Putamen (tissue), 1 donor: ENCODE data around the gene HSD17B2.
"Not testable (repeated sequence)": the region's sequence is repeated elsewhere in the genome, so short reads cannot be mapped to it uniquely, and the experiment has no call there.

Source experiments
- DNase-seq: peaks from one replicate; pipeline ENCODE4 v3.0.0-alpha.2; 2016; ENCODE audit warnings: low spot score

Gene HSD17B2

DNA sequence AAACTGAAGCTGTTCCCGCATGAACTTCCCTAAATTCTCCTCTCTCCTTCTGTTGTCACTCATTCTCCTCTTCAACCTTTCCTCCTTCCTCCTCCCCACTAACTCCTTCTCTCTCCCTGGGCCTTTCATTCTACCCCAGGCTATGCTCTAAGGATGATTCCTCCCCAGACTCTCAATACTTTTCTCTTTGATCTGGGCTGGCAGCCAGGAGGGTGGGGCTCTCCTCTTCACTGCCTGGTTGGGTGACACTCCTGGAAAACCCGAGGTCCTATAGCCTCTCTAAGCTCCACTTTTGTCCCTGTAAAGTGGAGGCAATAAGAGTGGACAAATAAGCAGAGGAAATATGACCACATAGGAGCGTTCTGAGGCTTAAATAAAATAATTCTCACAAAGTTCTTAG is 46.2 kb downstream of the HSD17B2 start:
- no peak for DNase-seq

- DNase-seq = no peak
Observed at GRCh38 chr16:82082097-82082496, 47.0 kb downstream of the HSD17B2 start.

- no peak for DNase-seq
Observed at GRCh38 chr16:82082543-82083244, 47.6 kb downstream of the HSD17B2 start.

DNA sequence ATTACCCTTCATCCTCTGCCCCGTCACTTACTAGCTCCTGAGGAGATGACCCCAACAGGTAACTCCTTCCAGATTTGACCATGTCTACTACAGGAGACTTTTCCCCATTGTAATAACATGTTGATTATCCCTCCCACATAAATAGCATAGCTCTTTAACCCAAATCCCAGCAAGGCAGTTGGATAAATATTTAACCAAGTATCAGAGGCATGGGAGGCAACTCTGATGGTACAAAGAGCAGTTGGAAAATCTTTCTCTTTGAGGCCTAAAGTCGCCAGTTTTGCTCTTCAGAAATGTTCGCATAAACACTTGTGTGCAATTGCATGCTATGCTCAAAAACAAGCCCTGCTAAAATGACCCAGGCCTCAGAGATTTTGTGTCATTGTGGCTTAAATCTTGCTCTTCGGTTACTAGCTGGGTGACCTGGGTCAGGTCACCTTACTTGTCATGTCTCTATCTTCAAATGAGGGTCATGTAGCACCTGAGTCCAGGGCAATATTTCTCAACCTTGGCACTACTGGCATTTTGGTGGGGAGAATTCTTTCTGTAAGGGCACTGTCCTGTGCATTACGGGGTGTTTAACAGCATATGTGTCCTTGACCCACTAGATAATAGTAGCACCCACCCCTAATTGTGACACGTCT is 48.8 kb downstream of the HSD17B2 start:
- no peak for DNase-seq

DNA sequence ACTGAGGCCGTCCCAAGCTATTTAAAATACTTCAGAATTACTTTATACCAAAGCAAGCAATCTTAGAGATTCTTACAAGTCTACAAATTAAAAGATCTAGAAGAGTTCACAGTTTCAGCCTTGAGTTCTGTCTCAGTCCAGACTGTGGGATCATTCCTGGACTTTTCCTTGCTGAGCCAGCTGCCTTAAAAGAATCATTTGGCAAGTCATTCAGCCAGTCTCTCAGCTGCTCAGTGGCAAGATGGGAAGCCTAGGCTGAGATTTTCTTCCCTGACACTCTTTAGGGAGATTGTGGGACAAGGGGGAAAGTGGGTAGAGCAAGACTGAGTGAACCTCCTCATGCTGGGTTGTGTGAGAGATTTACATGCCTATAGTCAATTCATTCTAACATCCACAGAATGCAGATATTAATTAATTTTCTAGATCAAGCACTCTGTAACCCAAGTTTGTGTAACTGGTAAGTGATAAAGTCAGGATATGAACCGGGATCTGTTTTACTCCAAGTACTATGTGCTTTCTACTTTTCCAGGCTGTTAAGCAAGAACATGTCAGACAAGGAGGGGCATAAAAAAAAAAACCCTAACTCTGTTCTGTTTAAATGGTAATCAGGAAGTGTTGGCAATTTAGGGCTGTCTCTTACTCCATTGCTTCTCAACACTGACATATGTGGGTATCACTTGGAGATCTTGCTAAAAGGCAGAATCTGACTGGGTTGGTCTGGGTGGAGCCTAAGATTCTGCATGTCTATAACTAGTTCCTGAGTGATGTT is 50.1 kb downstream of the HSD17B2 start:
- DNase-seq = no peak

GRCh38 chr16:82088483-82088882 is 53.4 kb downstream of the HSD17B2 start:
- DNase-seq = no peak

DNA sequence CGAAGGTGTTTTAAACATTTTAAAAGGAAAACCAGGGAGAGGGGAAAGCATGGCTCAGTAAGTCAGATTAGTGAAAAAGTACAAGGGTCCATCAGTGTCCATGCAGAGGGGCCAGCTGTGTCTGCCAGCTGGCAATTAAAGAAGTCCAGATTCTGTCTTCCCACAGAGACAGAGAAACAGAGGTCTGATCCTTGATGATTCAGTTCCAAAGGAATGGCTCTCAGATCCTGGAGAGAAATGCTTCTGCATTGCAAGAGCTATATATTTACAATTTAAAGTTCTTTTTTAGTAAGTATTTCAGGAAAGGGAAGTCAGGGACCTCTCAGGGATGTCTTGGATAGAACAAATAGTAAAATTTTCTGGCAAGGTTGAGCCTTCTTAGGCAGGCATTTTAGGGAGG is 56.2 kb downstream of the HSD17B2 start:
- no peak for DNase-seq

DNA sequence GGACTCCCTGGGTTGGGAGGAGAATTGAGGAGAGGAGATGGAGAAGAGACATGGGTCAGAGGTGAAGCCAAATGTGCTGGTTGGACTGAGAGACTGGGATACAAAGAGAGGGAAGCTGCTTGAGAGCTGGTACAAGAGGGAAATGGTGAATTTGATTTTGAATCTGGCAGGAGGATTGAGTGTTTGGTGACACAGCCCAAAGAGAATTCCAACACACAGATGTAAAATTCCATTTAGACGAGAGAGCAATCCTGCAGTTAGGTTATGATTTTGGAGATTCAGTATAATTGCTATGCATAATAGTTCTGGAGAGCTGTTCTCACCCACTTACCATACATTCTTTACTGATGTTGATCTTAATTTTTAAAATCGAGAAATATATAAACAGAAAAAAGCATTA is 57.7 kb downstream of the HSD17B2 start:
- no peak for DNase-seq

DNA sequence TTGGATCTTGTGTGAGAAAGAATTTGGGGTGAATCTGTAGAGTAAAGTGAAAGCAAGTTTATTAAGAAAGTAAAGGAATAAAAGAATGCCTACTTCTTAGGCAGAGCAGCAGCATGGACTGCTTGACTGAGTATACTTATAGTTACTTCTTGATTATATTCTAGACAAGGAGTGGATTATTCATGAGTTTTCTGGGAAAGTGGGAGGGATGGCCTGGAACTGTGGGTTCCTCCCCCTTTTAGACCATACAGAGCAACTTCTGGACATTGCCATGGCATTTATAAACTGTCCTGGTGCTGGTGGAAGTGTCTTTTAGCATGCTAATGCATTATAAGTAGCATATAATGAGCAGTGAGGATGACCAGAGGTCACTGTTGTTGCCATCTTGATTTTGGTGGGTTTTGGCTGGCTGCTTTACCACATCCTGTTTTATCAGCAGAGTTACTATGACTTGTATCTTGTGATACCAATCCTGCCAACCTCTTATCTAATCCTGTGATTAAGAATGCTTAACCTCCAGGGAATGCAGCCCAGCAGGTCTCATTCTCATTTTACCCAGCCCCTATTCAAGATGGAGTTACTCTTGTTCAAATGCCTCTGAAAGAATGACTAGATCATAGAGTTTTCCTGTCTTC is 58.7 kb downstream of the HSD17B2 start:
- no peak for DNase-seq

DNA sequence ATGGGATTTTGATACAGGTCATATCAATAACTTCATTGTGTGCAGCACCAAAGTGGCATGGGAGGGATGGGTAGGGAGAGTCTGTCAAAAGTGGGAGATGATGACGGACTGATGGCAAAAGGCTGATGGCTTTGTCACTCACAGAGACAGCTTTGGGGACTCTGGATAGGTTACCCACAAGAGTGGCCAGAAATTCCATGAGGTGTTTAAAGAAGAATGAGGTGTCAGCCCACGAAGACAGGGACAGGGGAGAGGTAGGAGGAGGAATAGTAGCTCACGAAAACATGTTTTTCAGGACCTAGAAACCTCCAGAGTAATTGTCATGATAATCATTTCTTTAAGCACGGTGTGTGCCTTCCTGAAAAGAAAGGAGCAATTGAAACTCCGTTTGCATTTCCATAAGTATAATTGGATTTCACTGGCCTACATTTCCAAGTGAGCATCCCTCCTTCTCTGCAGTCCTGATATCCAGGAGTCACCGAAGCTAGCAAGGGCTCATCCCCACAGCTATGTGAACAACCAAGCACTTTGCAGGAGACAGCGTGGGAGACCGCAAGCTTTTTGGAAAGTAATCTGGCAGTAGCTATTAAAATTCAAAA is 60.0 kb downstream of the HSD17B2 start:
- no peak for DNase-seq

- no peak for DNase-seq
Observed at GRCh38 chr16:82096641-82097040, 61.6 kb downstream of the HSD17B2 start.

DNA sequence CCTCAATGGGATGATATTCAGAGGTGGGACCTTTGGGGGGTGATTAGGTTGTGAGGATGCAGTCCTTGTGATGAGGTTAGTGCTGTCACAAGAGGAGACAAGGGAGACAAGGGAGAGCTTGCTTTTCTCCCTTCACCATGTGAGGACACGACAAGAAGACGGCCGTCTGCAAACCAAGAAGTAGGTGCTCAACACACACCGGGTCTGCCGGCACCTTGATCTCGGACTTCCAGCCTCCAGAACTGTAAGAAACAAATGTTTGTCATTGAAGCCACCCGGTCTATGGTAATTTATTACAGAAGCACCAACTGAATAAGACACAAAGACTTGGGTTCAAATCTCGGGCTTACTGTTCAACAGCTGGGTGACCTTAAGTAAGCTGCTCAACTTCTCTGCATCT is 70.1 kb downstream of the HSD17B2 start:
- no peak for DNase-seq

DNA sequence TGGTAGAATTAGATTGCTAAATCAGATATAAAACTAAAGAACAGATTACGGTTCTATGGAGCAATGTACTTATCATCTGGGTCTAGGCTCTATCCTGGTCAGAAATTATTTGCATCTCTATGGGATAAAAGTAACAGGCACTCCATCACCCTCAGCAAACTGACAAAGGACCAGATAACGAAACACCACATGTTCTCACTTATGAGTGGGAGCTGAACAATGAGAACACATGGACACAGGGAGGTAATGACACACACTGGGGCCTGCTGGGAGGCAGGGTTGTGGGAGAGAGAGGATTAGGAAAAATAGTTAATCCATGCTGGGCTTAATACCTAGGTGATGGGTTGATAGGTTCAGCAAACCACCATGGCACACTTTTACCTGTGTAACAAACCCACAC is 73.0 kb downstream of the HSD17B2 start:
- no peak for DNase-seq

- DNase-seq = no peak
Observed at GRCh38 chr16:82108774-82109173, 73.7 kb downstream of the HSD17B2 start.

DNA sequence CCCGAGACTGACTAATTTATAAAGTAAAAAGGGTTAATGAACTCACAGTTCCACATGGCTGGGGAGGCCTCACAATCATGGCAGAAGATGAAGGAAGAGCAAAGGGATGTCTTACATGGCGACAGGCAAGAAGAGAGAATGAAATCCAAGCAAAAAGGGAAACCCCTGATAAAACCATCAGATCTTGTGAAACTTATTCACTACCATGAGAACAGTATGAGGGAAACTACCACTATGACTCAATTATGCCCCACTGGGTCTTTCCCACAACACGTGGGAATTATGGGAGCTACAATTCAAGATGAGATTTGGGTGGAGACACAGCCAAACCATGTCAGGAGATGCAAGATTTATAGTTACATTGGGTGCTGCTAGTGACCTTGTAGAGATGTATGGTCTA is 74.2 kb downstream of the HSD17B2 start:
- DNase-seq = not testable (repeated sequence)

- no peak for DNase-seq
Observed at GRCh38 chr16:82111944-82112343, 76.9 kb downstream of the HSD17B2 start.

- no peak for DNase-seq
Observed at GRCh38 chr16:82113741-82114140, 78.7 kb downstream of the HSD17B2 start.

GRCh38 chr16:82116535-82116934 is 81.5 kb downstream of the HSD17B2 start:
- DNase-seq = no peak

DNA sequence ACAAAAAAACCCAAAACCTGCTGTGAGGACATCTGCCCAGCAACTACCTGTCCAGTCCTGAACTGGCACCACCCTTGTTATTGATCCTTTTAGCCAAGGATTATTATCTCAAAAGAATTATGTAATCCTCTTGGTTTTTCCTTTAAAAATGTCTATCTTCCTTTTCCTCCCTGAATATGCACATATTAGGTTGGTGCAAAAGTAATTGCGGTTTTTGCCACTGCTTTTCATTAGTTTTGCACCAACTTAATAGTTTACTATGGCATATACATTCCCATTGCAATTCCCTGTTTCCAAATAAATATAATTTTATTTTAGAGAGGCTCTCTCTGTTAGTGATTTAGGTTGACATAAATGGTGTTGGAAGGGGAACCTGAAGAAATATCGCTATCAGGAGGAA is 83.7 kb downstream of the HSD17B2 start:
- no peak for DNase-seq

DNA sequence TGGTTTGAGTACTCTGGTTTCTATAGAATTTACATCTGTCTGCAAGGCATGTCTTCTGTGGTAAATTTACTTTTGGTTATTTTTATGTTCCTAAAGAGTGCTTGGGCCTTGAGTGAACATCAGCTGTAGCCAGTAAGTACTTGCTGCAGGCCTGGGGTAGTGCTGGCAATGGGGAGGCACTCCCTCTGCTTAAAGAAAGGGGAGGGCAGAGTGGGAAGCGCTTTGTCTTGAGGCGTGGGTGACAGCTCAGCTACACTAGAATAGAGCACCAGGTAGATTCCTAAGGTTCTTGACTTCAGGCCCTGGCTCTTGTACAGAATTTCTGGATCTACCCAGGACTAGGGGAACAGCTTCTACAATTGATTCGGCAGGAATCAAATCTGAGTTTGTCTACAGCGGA is 84.4 kb downstream of the HSD17B2 start:
- DNase-seq = peak; percentile 18

DNA sequence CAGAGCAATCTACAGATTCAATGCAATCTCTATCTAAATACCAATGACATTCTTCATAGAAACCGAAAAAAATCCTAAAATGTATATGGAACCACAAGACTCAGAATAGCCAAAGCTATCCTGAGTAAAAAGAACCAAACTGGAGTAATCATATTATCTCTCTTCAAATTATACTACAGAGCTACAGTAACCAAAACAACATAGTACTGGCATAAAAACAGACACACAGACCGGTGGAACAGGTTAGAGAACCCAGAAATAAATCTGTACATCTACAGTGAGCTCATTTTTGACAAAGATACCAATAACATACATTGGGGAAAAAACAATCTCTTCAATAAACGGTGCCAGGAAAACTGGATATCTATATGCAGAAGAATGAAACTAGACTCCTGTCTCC is 89.6 kb downstream of the HSD17B2 start:
- DNase-seq = no peak

DNA sequence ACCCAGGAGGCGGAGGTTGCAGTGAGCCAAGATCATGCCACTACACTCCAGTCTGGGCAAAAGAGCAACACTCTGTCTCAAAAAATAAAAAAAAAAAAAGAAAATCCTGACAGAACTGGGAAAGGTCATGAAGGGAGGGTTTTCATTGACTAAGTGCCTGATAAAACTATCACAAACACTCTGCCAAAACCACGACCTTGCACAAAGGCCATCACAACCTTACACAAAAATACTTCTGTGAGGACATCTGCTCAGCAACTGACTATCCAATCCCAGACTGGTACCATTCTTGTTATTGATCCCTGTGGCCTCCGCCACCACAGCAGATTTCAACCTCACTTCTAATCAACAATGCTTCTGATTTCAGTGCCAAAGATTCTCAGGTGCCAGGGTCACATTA is 94.8 kb downstream of the HSD17B2 start:
- DNase-seq = no peak
